HL-60 (cell line): ENCODE results near the gene ACAA1.

ENCODE experiments used
- DNase-seq, 2 experiments: peaks; one replicate each; pipeline ENCODE4 v3.0.0-alpha.2; 2010 to 2020; ENCODE audit warnings: low read depth in 1 of 2, low spot score in 1 of 2
- H3K27ac ChIP-seq: fragments of 250-450 bp; sonication (Bioruptor Pico); replicated peaks from 2 replicates; pipeline ENCODE4 v1.5.1; 2020; ENCODE audit warnings: mild to moderate bottlenecking, moderate library complexity
- H3K27me3 ChIP-seq: fragments of 250-450 bp; sonication (Bioruptor Pico); 2 replicates; pipeline ENCODE4 v1.5.1; 2021; ENCODE audit warnings: mild to moderate bottlenecking, moderate library complexity; ENCODE audit not compliant: insufficient read depth, poor library complexity, severe bottlenecking
- H3K4me3 ChIP-seq: replicated peaks from 2 replicates; pipeline ENCODE4 v1.5.1; 2011; ENCODE audit warnings: mild to moderate bottlenecking, control low read depth, low read length; ENCODE audit not compliant: insufficient read depth
- GABPA ChIP-seq: IDR thresholded peaks from 2 replicates; pipeline ENCODE4 v1.6.1; 2012; ENCODE audit warnings: low read depth
- POLR2AphosphoS5 ChIP-seq: IDR thresholded peaks from 2 replicates; pipeline ENCODE4 v1.6.1; 2012; ENCODE audit warnings: low read depth
- REST ChIP-seq: IDR thresholded peaks from 2 replicates; pipeline ENCODE4 v1.6.1; 2012; ENCODE audit warnings: low read depth; ENCODE audit not compliant: insufficient replicate concordance
- SPI1 ChIP-seq: IDR thresholded peaks from 2 replicates; pipeline ENCODE4 v1.6.1; 2012; ENCODE audit warnings: low read depth, mild to moderate bottlenecking, borderline replicate concordance
- TF ChIP-seq, protein P1 (sequence below): IDR thresholded peaks from one replicate; pipeline ENCODE4 v1.5.1; 2011; ENCODE audit warnings: low read length, control low read depth, inconsistent platforms; ENCODE audit not compliant: insufficient read depth

Gene ACAA1

DNA sequence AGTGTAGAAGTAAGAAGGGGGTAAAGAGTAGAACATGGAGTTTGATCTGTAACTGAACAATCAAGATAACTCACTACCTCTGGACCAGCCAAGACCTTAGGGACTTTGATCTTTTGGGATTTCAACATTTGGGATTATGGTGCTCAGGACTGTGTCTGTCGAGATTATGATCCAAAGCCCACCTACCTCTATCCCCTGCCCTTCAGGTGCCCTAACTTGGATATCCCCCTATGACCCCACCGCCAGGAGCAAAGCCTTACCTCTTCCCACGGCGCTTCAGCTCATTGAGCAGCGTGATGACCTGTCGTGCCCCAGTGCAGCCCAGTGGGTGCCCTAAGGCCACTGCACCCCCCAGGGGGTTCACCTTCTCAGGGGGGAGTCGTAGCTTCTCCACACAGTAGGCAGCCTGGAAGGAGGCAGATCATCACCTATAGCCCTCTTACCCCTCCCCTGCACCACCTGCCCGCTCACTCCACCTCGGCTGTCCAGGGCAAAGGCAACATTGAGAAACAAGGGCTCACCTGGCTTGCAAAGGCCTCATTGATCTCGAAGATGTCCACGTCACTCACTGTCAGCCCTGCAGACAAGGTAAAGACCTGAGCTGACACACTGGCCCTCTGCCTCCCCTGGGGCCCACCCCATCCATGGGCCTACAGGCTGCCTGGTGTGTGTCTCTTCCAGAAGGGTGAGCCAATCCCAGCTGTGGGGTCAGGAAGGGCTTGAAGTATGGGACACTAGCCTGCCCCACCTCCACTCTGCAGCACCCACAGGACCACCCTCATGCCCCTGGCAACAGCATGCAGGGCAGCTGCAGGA is 11.4 kb downstream of the ACAA1 start:
- Histone ChIP-seq H3K27me3 (no peaks in the 10 kb centered on the region), H3K27ac (no peak overlapping the region), H3K4me3 (no peak overlapping the region)
- TF ChIP-seq REST (no peak), POLR2AphosphoS5 (peak; percentile 25; the same call in 1 of the 2 replicates), GABPA (no peak), SPI1 (no peak)
- TF ChIP-seq, protein P1, sequence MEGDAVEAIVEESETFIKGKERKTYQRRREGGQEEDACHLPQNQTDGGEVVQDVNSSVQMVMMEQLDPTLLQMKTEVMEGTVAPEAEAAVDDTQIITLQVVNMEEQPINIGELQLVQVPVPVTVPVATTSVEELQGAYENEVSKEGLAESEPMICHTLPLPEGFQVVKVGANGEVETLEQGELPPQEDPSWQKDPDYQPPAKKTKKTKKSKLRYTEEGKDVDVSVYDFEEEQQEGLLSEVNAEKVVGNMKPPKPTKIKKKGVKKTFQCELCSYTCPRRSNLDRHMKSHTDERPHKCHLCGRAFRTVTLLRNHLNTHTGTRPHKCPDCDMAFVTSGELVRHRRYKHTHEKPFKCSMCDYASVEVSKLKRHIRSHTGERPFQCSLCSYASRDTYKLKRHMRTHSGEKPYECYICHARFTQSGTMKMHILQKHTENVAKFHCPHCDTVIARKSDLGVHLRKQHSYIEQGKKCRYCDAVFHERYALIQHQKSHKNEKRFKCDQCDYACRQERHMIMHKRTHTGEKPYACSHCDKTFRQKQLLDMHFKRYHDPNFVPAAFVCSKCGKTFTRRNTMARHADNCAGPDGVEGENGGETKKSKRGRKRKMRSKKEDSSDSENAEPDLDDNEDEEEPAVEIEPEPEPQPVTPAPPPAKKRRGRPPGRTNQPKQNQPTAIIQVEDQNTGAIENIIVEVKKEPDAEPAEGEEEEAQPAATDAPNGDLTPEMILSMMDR: no peak
- no peak for DNase-seq

DNA sequence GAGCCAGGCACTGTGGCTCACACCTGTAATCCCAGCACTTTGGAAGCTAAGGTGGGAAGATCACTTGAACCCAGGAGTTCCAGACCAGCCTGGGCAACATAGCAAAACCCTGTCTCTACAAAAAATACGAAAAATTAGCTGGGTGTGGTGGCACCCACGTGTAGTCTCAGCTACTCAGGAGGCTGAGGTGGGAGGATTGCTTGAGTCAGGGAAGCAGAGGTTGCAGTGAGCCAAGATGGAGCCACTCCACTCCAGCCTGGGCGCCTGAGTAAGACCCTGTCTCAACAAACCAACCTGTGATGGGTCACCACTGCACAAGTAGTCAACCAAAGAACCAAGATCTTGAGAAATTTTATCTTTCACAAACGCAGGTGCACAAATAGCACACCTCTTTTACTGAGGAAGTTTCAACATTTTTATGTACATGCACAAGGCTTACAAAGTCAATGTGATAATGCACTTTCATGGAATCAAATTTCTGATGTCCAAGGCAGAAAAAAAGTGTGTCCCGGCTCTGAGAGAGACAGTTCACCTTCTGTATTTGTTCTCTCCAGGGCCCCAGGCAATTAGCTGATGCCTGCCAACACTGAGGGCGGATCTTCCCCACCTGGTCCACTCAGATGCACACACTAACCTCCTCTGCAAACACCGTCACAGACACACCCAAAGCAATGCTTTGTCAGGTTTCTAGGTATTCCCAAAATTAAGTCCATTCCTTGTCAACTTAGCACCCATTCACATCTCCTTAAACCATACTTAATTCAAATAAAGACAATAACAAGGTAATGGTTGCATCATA is 12.4 kb downstream of the ACAA1 start:
- TF ChIP-seq POLR2AphosphoS5 (no peak), GABPA (no peak)
- no peak overlapping the region for H3K4me3 ChIP-seq

GRCh38 chr3:38122712-38123290 is 14.1 kb downstream of the ACAA1 start:
- no peak overlapping the region for H3K4me3 ChIP-seq
- TF ChIP-seq POLR2AphosphoS5 (no peak), REST (no peak), SPI1 (no peak), GABPA (no peak)
- TF ChIP-seq, protein P1: no peak
- DNase-seq: no peak
- no peaks in the 10 kb centered on the region for H3K27me3 ChIP-seq
- H3K27ac ChIP-seq: no peak overlapping the region

More for the DNA sequence above, 12.4 kb downstream of the ACAA1 start:
- no peak overlapping the region for H3K27ac ChIP-seq
- DNase-seq: no peak
- no peaks in the 10 kb centered on the region for H3K27me3 ChIP-seq
